ENCODE data around the gene RNF133. TPM values are rescaled to one million over a fixed set of nuclear protein-coding genes. Genes with fewer than 3 reads are reported as not detected.

The RNF133 gene, protein sequence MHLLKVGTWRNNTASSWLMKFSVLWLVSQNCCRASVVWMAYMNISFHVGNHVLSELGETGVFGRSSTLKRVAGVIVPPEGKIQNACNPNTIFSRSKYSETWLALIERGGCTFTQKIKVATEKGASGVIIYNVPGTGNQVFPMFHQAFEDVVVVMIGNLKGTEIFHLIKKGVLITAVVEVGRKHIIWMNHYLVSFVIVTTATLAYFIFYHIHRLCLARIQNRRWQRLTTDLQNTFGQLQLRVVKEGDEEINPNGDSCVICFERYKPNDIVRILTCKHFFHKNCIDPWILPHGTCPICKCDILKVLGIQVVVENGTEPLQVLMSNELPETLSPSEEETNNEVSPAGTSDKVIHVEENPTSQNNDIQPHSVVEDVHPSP
- 0.44 and 1.0 TPM in 2 replicates for total RNA-seq (2012; rRNA removed)

DNA sequence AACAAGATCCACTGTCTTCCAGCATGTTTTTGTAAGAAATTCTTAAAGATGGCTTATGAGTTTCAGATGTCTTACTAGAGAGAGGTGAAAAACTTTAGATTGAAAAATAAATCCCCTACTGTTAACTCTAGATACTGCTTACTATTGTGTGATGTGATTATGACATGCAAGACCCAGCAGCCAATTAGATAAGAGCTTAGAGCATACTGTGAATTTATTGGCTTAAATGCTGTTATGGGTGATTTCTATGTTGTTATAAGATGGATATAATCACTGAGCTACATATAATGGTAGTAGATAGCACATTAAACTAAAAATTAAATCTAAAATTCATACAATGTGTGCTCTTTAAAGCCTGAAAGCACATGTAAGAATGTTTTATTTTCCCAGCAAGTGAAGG lies at the start of gene RNF133:
Gene RNF133 (minus strand): TSS at position 101 of the 400 bp plus-strand sequence. CDS start 199 bp downstream, outside the sequence.
- Histone ChIP-seq H3K4me3 (ENCODE audit: low read length) (no peak within 1 kb of the TSS), H3K36me3 (ENCODE audit: insufficient read depth, low read length) (no peaks in the 10 kb centered on the region), H3K9ac (ENCODE audit: low read depth, low read length) (no peak within 1 kb of the TSS), H3K4me1 (ENCODE audit: control insufficient read depth, insufficient read depth, low read length) (no peaks in the 10 kb centered on the region), H3K9me3 (replicated peaks; ENCODE audit: low read length) (no peaks in the 10 kb centered on the region), H3K27me3 (ENCODE audit: control insufficient read depth, insufficient read depth, low read length) (no peaks in the 10 kb centered on the region), H3K4me2 (ENCODE audit: low read length) (no peak within 1 kb of the TSS)

DNA sequence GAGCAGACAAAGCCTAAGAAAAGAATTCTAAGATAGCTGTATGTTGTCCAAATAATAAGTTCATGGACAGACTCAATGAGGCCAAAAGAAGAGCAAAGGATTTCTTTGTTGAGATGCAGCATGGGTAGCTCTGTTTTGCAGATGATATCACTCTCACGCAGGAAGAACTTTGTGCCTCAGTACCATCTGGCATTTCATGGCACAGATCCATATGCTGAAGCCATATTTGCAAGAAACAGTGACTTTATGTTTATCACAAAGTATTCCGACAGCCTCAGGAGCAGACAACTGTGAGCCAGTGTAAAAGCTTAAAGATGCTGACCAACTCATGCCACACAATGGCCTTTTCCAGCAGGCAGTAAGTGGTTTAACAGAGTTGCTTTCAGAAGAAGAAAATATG lies 49.3 kb upstream of the RNF133 start:
- H3K36me3 ChIP-seq (ENCODE audit: insufficient read depth, low read length) = no peaks in the 10 kb centered on the region
- H3K27me3 ChIP-seq (ENCODE audit: control insufficient read depth, insufficient read depth, low read length) = no peaks in the 10 kb centered on the region
- no peak overlapping the region for H3K9ac ChIP-seq (ENCODE audit: low read depth, low read length)
- H3K4me1 ChIP-seq (ENCODE audit: control insufficient read depth, insufficient read depth, low read length) = no peaks in the 10 kb centered on the region
- no peak overlapping the region for H3K4me2 ChIP-seq (ENCODE audit: low read length)
- H3K4me3 ChIP-seq (ENCODE audit: low read length) = no peak overlapping the region
- H3K9me3 ChIP-seq (replicated peaks; ENCODE audit: low read length) = no peaks in the 10 kb centered on the region

DNA sequence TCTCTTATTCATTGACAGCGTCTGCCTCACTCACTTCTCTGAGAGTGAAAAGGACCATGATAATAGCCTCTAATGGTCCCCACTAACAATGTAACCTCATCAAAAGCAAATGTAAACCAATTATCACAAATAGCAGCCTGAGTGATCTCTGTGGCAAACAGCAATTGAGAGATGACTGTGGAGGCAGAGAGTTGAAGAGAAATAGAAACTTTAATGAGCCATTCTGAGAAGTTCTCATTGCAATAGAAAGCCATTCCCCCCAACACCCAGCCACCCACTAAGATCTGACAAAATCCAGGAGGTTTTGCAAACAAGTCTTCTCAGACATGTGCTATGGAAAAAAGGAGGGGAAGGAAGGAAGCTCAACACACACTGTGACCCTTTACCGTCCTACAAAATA lies 48.0 kb upstream of the RNF133 start:
- Histone ChIP-seq H3K4me1 (ENCODE audit: control insufficient read depth, insufficient read depth, low read length) (no peaks in the 10 kb centered on the region), H3K4me2 (ENCODE audit: low read length) (no peak overlapping the region), H3K4me3 (ENCODE audit: low read length) (no peak overlapping the region), H3K27me3 (ENCODE audit: control insufficient read depth, insufficient read depth, low read length) (no peaks in the 10 kb centered on the region), H3K9ac (ENCODE audit: low read depth, low read length) (no peak overlapping the region), H3K36me3 (ENCODE audit: insufficient read depth, low read length) (no peaks in the 10 kb centered on the region), H3K9me3 (replicated peaks; ENCODE audit: low read length) (no peaks in the 10 kb centered on the region)

DNA sequence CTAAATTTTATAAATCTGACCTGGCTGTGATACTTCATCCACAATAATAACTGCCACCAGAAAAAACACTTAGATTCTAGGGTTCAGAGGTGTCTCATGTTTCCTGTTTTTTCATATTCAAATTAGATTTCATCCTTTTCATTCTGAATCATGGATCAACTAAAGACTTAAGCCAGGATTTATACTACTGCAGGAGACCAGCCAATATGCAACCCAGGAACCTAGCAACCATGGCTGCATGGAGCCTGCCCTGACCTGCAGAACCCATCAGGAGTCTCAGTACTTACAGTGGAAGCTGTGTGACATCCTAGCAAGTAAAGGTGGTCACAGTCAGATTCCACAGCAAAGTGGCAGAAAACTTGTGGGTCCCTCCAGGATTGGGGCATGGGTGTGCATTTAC lies 44.3 kb upstream of the RNF133 start:
- Histone ChIP-seq H3K9me3 (replicated peaks; ENCODE audit: low read length) (no peaks in the 10 kb centered on the region), H3K4me3 (ENCODE audit: low read length) (no peak overlapping the region), H3K4me1 (ENCODE audit: control insufficient read depth, insufficient read depth, low read length) (no peaks in the 10 kb centered on the region), H3K9ac (ENCODE audit: low read depth, low read length) (no peak overlapping the region), H3K4me2 (ENCODE audit: low read length) (no peak overlapping the region), H3K36me3 (ENCODE audit: insufficient read depth, low read length) (no peaks in the 10 kb centered on the region), H3K27me3 (ENCODE audit: control insufficient read depth, insufficient read depth, low read length) (no peaks in the 10 kb centered on the region)

DNA sequence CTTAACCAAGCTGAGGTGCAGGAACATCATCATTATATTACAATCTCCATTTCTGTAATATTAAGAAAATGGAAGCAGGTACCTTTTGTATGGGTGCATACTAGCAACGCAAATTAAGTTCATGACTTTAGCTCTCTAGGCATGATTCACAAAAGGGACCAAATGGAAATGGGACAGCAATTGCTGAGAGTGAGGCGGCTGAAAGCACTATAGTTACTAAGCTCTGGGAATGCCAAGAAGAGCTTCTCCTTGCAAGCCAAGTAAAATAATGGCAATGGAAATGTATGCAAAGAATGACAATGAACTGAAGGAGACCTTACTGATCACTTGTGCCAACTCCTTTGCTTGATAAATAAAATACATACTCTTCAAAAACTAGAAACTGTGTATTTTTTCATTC lies 40.0 kb upstream of the RNF133 start:
- H3K9ac ChIP-seq (ENCODE audit: low read depth, low read length) = no peak overlapping the region
- H3K27me3 ChIP-seq (ENCODE audit: control insufficient read depth, insufficient read depth, low read length) = no peaks in the 10 kb centered on the region
- no peaks in the 10 kb centered on the region for H3K4me1 ChIP-seq (ENCODE audit: control insufficient read depth, insufficient read depth, low read length)
- H3K4me2 ChIP-seq (ENCODE audit: low read length) = no peak overlapping the region
- H3K36me3 ChIP-seq (ENCODE audit: insufficient read depth, low read length) = no peaks in the 10 kb centered on the region
- no peaks in the 10 kb centered on the region for H3K9me3 ChIP-seq (replicated peaks; ENCODE audit: low read length)
- no peak overlapping the region for H3K4me3 ChIP-seq (ENCODE audit: low read length)

DNA sequence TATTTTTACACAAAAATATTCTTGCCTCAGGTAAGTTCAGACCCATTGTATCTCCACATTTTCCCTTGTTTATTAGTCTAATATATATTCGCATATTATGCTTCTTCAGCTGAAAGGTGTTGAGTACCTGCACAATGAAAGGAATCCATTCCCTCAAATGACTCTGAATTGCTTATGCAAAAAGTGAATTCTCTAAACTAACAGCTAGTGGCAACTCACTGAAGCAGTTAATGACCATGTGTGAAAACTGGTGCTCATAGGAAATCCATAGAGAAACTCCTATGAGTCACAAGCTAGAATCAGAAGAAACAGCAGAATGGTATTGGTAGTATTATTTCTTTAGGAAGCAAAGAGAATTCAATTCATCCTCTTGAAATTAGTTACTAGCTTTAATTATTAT lies 37.3 kb upstream of the RNF133 start:
- Histone ChIP-seq H3K9me3 (replicated peaks; ENCODE audit: low read length) (no peaks in the 10 kb centered on the region), H3K9ac (ENCODE audit: low read depth, low read length) (no peak overlapping the region), H3K36me3 (ENCODE audit: insufficient read depth, low read length) (no peaks in the 10 kb centered on the region)

DNA sequence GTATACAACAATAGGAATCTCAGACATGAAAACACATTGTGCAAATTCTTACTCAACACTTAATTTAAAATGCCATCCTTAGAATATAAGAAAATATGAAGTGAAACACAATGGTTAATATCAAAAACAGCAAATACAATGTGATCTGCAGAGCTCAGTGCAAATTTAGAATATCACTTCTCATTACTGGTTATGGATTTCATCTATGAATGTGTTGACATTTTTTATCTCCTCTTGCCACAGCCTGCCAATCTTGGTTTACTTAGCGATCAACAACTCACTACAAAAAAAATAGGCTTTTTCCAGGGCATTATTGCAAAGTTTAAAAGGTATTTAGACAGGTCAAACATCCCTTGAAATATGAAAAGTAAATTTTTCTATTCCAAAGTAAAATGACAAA lies 28.8 kb upstream of the RNF133 start:
- Histone ChIP-seq H3K27me3 (ENCODE audit: control insufficient read depth, insufficient read depth, low read length) (no peaks in the 10 kb centered on the region), H3K4me3 (ENCODE audit: low read length) (no peak overlapping the region), H3K4me2 (ENCODE audit: low read length) (no peak overlapping the region), H3K9ac (ENCODE audit: low read depth, low read length) (no peak overlapping the region), H3K4me1 (ENCODE audit: control insufficient read depth, insufficient read depth, low read length) (no peaks in the 10 kb centered on the region), H3K9me3 (replicated peaks; ENCODE audit: low read length) (no peaks in the 10 kb centered on the region), H3K36me3 (ENCODE audit: insufficient read depth, low read length) (no peaks in the 10 kb centered on the region)

More for the DNA sequence above, 37.3 kb upstream of the RNF133 start:
- H3K4me2 ChIP-seq (ENCODE audit: low read length) = no peak overlapping the region
- no peak overlapping the region for H3K4me3 ChIP-seq (ENCODE audit: low read length)
- no peaks in the 10 kb centered on the region for H3K27me3 ChIP-seq (ENCODE audit: control insufficient read depth, insufficient read depth, low read length)
- no peaks in the 10 kb centered on the region for H3K4me1 ChIP-seq (ENCODE audit: control insufficient read depth, insufficient read depth, low read length)

DNA sequence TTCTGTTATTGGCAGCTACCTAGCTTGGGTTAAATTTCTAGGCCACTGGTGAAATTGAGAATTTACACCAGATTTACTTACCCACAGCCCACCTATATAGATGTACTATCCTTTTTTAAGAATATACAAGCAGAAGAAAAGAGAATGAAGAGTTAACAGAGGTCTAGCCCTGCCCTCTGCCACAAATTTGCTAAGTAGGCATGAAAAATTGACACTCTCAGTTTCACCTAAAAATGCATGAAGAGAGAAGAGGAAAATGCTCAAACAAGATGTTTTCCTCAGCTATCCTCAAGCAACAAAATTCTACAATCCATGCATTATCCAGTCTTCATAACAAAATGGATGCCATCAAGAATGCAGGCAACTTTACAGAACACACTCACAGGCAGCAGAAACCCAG lies 28.4 kb upstream of the RNF133 start:
- Histone ChIP-seq H3K4me2 (ENCODE audit: low read length) (no peak overlapping the region), H3K9me3 (replicated peaks; ENCODE audit: low read length) (no peaks in the 10 kb centered on the region), H3K4me1 (ENCODE audit: control insufficient read depth, insufficient read depth, low read length) (no peaks in the 10 kb centered on the region), H3K36me3 (ENCODE audit: insufficient read depth, low read length) (no peaks in the 10 kb centered on the region), H3K9ac (ENCODE audit: low read depth, low read length) (no peak overlapping the region), H3K27me3 (ENCODE audit: control insufficient read depth, insufficient read depth, low read length) (no peaks in the 10 kb centered on the region), H3K4me3 (ENCODE audit: low read length) (no peak overlapping the region)

DNA sequence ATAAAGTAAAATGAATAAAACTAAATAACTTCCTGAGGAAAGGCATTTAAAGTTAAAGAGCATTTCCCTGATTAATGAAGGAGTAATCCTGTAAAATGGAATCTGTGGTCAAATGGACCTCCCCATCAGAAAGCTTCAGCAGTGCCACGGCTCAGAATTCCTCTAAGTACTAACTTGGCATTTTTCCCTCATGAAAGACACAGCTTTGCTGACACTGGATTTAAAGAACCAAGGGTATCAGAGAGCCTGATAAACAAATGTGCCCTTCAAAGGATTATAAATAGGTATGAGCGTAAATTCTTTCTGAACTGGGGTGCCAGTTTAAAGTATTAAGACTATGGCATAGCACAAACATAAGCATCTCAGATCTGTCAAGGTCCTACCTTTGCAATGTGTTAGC lies 28.0 kb upstream of the RNF133 start:
- no peaks in the 10 kb centered on the region for H3K27me3 ChIP-seq (ENCODE audit: control insufficient read depth, insufficient read depth, low read length)
- H3K4me2 ChIP-seq (ENCODE audit: low read length) = no peak overlapping the region
- H3K36me3 ChIP-seq (ENCODE audit: insufficient read depth, low read length) = no peaks in the 10 kb centered on the region
- H3K9ac ChIP-seq (ENCODE audit: low read depth, low read length) = no peak overlapping the region
- no peaks in the 10 kb centered on the region for H3K9me3 ChIP-seq (replicated peaks; ENCODE audit: low read length)
- H3K4me3 ChIP-seq (ENCODE audit: low read length) = no peak overlapping the region
- H3K4me1 ChIP-seq (ENCODE audit: control insufficient read depth, insufficient read depth, low read length) = no peaks in the 10 kb centered on the region

DNA sequence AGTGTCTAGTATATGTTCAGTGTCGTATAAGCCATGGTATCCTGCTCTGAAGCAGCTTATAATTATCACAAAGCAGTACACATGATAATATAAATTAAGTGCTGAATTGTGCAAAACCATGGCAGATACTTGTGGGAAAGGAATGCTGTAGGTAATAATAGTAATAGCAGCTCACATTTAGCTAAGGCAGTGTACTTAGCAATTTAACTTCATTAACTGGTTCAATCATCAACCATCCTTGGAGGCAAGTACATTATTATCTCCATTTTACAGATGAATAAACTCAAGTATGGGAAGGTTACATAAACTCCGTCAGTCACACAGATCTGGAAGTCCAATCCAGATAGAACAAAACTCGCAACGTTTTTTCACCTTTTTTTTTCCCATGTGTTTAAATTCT lies 25.4 kb upstream of the RNF133 start:
- no peak overlapping the region for H3K4me2 ChIP-seq (ENCODE audit: low read length)
- H3K9ac ChIP-seq (ENCODE audit: low read depth, low read length) = no peak overlapping the region
- no peaks in the 10 kb centered on the region for H3K9me3 ChIP-seq (replicated peaks; ENCODE audit: low read length)

DNA sequence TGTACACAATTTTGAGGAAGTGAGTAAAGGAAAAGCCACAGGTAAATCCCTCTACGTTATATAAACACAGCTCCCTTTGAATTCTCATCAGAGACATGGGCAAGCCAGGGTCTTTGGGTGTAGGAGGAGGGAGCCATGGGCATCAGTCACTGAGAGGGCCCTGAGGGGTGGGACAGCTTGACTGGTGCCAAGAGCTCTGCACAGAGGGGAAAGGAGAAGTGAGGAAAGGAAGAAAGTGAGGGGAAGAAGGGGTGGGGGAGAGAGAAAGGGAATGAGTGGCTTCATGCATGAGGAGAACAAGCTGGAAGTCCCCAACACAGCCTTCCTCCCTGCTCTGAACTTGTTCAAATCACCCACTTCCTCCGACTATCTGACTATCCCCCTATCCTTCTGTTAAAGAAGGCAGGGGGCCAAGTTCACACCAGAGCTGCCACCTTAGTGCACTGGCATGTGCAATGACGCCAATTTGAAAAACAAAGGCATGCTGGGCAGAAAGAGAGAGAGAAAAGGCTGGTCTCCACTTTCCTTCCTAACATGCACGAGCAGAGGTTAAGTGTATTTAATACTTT lies 20.2 kb upstream of the RNF133 start:
- H3K4me2 ChIP-seq (ENCODE audit: low read length) = no peak overlapping the region
- H3K36me3 ChIP-seq (ENCODE audit: insufficient read depth, low read length) = no peaks in the 10 kb centered on the region
- H3K9me3 ChIP-seq (replicated peaks; ENCODE audit: low read length) = no peaks in the 10 kb centered on the region
- H3K4me1 ChIP-seq (ENCODE audit: control insufficient read depth, insufficient read depth, low read length) = no peaks in the 10 kb centered on the region
- H3K9ac ChIP-seq (ENCODE audit: low read depth, low read length) = no peak overlapping the region
- no peak overlapping the region for H3K4me3 ChIP-seq (ENCODE audit: low read length)
- H3K27me3 ChIP-seq (ENCODE audit: control insufficient read depth, insufficient read depth, low read length) = no peaks in the 10 kb centered on the region

More for the DNA sequence above, 25.4 kb upstream of the RNF133 start:
- no peaks in the 10 kb centered on the region for H3K27me3 ChIP-seq (ENCODE audit: control insufficient read depth, insufficient read depth, low read length)
- H3K4me3 ChIP-seq (ENCODE audit: low read length) = no peak overlapping the region
- no peaks in the 10 kb centered on the region for H3K36me3 ChIP-seq (ENCODE audit: insufficient read depth, low read length)
- no peaks in the 10 kb centered on the region for H3K4me1 ChIP-seq (ENCODE audit: control insufficient read depth, insufficient read depth, low read length)
